PFSK-1 (cell line): ENCODE measurements around the gene YIPF4.

Experiments
- POLR2AphosphoS5 ChIP-seq: IDR thresholded peaks from 2 replicates; pipeline ENCODE4 v1.6.1; 2012; ENCODE audit warnings: low read depth, mild to moderate bottlenecking, control low read depth, low read length, moderate library complexity
- TAF1 ChIP-seq: IDR thresholded peaks from 2 replicates; pipeline ENCODE4 v1.6.1; 2012; ENCODE audit warnings: low read length, control low read depth, borderline replicate concordance; ENCODE audit not compliant: insufficient read depth

GRCh38 chr2:32229635-32230034, 48.1 kb upstream of the YIPF4 start:
- no peak for TF ChIP-seq TAF1
- TF ChIP-seq POLR2AphosphoS5, result no peak
